ENCODE data around the gene RSBN1. TPM values are rescaled to one million over a fixed set of nuclear protein-coding genes. Genes with fewer than 3 reads are reported as not detected.
A peak's percentile ranks its signal among the peaks of the same experiment; 100 is the strongest.

The RSBN1 gene
- total and polyA plus RNA-seq, 10 of the 15 experiments (the other 5 are each of a cell fraction or from before 2014, with no cell fraction given): 2.9 to 26.8 (median 11.5) TPM

GRCh38 chr1:113811888-113812660 is at the start of gene RSBN1 (continued):
- TF ChIP-seq IRF3 (IDR thresholded peaks at IDR 0.05): 0 out of 2 replicates have a peak, but pooled peaks have one; percentile 5
- peak; percentile 83; the same call in 1 of the 2 replicates for TF ChIP-seq CREM (IDR thresholded peaks at IDR 0.05; ENCODE audit: low read depth)
- TF ChIP-seq NRF1 (conservative IDR thresholded peaks at IDR 0.05; ENCODE audit: low read depth, low read length): peak; percentile 78
- TF ChIP-seq PML (IDR thresholded peaks at IDR 0.05; ENCODE audit: low read length): no peak; the same call in none of the 2 replicates
- no peak for TF ChIP-seq NR2C2 (IDR thresholded peaks at IDR 0.05; ENCODE audit: borderline replicate concordance, control insufficient read depth, insufficient read length, low read depth)
- no peak for TF ChIP-seq PAX8 (IDR thresholded peaks at IDR 0.05)
- no peak; a peak in 1 of 4 replicates for TF ChIP-seq ETV6 (conservative IDR thresholded peaks at IDR 0.05 in 1 of 2, IDR thresholded peaks at IDR 0.05 in 1 of 2; ENCODE audit: borderline replicate concordance in 1 of 2, low read depth in 1 of 2)
- TF ChIP-seq, protein P1, sequence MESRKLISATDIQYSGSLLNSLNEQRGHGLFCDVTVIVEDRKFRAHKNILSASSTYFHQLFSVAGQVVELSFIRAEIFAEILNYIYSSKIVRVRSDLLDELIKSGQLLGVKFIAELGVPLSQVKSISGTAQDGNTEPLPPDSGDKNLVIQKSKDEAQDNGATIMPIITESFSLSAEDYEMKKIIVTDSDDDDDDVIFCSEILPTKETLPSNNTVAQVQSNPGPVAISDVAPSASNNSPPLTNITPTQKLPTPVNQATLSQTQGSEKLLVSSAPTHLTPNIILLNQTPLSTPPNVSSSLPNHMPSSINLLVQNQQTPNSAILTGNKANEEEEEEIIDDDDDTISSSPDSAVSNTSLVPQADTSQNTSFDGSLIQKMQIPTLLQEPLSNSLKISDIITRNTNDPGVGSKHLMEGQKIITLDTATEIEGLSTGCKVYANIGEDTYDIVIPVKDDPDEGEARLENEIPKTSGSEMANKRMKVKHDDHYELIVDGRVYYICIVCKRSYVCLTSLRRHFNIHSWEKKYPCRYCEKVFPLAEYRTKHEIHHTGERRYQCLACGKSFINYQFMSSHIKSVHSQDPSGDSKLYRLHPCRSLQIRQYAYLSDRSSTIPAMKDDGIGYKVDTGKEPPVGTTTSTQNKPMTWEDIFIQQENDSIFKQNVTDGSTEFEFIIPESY (IDR thresholded peaks at IDR 0.05): peak; percentile 16; the same call in 1 of the 2 replicates
- peak; percentile 85; the same call in 1 of the 2 replicates for TF ChIP-seq CBX5 (IDR thresholded peaks at IDR 0.05; ENCODE audit: low read depth)
- TF ChIP-seq RELA (IDR thresholded peaks at IDR 0.05; ENCODE audit: borderline replicate concordance, partially characterized antibody): no peak
- TF ChIP-seq BCL3 (IDR thresholded peaks at IDR 0.05; ENCODE audit: borderline replicate concordance, insufficient read depth, low read depth, low read length, poor library complexity, severe bottlenecking): no peak
- no peak; the same call in 1 of the 2 replicates for TF ChIP-seq NR2F1 (conservative IDR thresholded peaks at IDR 0.05)
- TF ChIP-seq SIX5 (IDR thresholded peaks at IDR 0.05; ENCODE audit: low read depth, low read length, severe bottlenecking): peak; percentile 90
- TF ChIP-seq DPF2 (IDR thresholded peaks at IDR 0.05): no peak; the same call in 1 of the 2 replicates
- TF ChIP-seq BCLAF1 (IDR thresholded peaks at IDR 0.05): no peak
- TF ChIP-seq JUNB (IDR thresholded peaks at IDR 0.05): 0 out of 2 replicates have a peak, but pooled peaks have one; percentile 30
- no peak for TF ChIP-seq SUZ12 (IDR thresholded peaks at IDR 0.05; ENCODE audit: unreplicated experiment)

Data from GM12878 (cell line).